Gastrocnemius medialis (tissue), 4 donors: ENCODE data around the gene MAP3K20. TPM values are rescaled to one million over a fixed set of nuclear protein-coding genes. Genes with fewer than 3 reads are reported as not detected.
A peak's percentile ranks its signal among the peaks of the same experiment; 100 is the strongest.

Source experiments
- ATAC-seq, 2 donors: fragments of 150-250 bp; one replicate each; pipeline ENCODE4 v1.9.1; 2016
- DNase-seq, 2 donors: peaks; one replicate each; pipeline ENCODE4 v3.0.0-alpha.2; 2019
- H3K27ac ChIP-seq, 4 donors: fragments of 200-600 bp; sonication (generic); 1 replicate in 1 of 4; 2 replicates in 3 of 4; pipeline ENCODE4 v1.5.1; 2016 to 2018; ENCODE audit warnings: mild to moderate bottlenecking in 2 of 4, moderate library complexity in 1 of 4
- H3K27me3 ChIP-seq, 3 donors: fragments of 200-600 bp; sonication (generic) in 2 of 3; 1 replicate in 1 of 3; 2 replicates in 2 of 3; pipeline versions ENCODE4 v1.5.1 to v1.6.0; 2016 to 2019; ENCODE audit warnings: mild to moderate bottlenecking in 1 of 3, moderate library complexity in 1 of 3
- H3K36me3 ChIP-seq, 2 donors: fragments of 200-600 bp; sonication (generic) in 1 of 2; one replicate each; pipeline ENCODE4 v1.5.1; 2017 to 2018
- H3K4me1 ChIP-seq, 2 donors: fragments of 200-600 bp; sonication (generic) in 1 of 2; one replicate each; pipeline ENCODE4 v1.5.1; 2016 to 2017; ENCODE audit warnings: mild to moderate bottlenecking in 2 of 2
- H3K4me3 ChIP-seq, 4 donors: fragments of 200-600 bp; sonication (generic) in 3 of 4; 1 replicate in 1 of 4; 2 replicates in 3 of 4; pipeline ENCODE4 v1.5.1; 2016 to 2019; ENCODE audit warnings: mild to moderate bottlenecking in 2 of 4
- H3K9me3 ChIP-seq, 3 donors: fragments of 200-600 bp; sonication (generic) in 2 of 3; 1 replicate in 1 of 3; 2 replicates in 2 of 3; pipeline ENCODE4 v1.5.1; 2016 to 2019
- CTCF ChIP-seq, 5 experiments: fragments of 450-650 bp in 3 of 5; fragments of 200-600 bp in 2 of 5; sonication (generic) in 2 of 5; IDR thresholded peaks in 4 of 5; conservative IDR thresholded peaks in 1 of 5; 1 replicate in 4 of 5; 2 replicates in 1 of 5; pipeline ENCODE4 v1.5.1; 2016 to 2019; ENCODE audit warnings: antibody characterized with exemption in 5 of 5, mild to moderate bottlenecking in 3 of 5, moderate library complexity in 3 of 5
- POLR2A ChIP-seq, 2 donors: fragments of 450-650 bp; IDR thresholded peaks; one replicate each; pipeline ENCODE4 v1.6.1; 2017; ENCODE audit warnings: antibody characterized with exemption in 2 of 2, mild to moderate bottlenecking in 2 of 2, moderate library complexity in 2 of 2
- in situ Hi-C, 4 donors: fragments of 200-750 bp; cut with MboI; loops; one replicate each; pipeline versions ENCODE4 v1.15.0 to v1.8.0; 2017; ENCODE audit warnings: low sequenced_read_pairs in 4 of 4
- intact Hi-C: fragments of 100-400 bp; cut with DNase I; formaldehyde crosslinking; loops from one replicate; pipeline ENCODE4 v1.15.1; 2023; ENCODE audit warnings: low total_unique reads
- total RNA-seq, 4 donors: library from RNA; depleted of rRNA; stranded (reverse); fragments of >200 nt; gene quantifications; one replicate each; pipeline versions ENCODE4 v1.1.0 to v1.2.3, GENCODE V29; 2016

Gene MAP3K20
- total RNA-seq, 4 donors from 2014 or later: 225 to 517 (median 280) TPM

DNA sequence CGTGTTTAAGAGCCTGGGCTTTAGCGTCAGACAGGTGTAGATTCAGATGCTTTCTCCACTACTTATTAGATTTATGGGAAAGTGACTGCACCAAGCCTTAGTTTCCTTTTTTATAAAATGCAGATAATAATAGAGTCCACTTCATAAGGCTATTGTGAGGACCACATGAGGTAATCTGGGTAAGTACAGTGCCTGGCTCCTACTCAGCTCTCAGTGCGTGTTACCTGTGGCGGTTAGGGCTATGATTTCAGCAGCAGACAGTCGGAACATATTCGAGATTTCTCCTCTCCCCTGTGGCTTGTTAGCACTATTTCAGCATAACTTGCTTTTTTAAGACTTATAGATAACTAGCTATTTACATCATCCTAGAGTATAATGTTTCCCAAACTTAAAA is 32.0 kb downstream of the MAP3K20 start:
- Histone ChIP-seq H3K36me3 (no peaks in the 10 kb centered on the region), H3K27ac (peak overlapping the region; percentile 41 to 75 (median 72)), H3K4me3 (no peak overlapping the region), H3K4me1 (peaks cover 35 to 57% of the 10 kb centered on the region in 2 donors), H3K9me3 (no peaks in the 10 kb centered on the region), H3K27me3 (no peaks in the 10 kb centered on the region)
- no peak for TF ChIP-seq POLR2A (IDR thresholded peaks at IDR 0.05)
- no peak for TF ChIP-seq CTCF (IDR thresholded peaks at IDR 0.05 in 4 of 5, conservative IDR thresholded peaks at IDR 0.05 in 1 of 5)
- peak; percentile 51 to 81 for ATAC-seq
- DNase-seq: peak in 1 of 2 donors; percentile 53
- intact Hi-C loops (no loop called here), in situ Hi-C loops (no loop called here)

DNA sequence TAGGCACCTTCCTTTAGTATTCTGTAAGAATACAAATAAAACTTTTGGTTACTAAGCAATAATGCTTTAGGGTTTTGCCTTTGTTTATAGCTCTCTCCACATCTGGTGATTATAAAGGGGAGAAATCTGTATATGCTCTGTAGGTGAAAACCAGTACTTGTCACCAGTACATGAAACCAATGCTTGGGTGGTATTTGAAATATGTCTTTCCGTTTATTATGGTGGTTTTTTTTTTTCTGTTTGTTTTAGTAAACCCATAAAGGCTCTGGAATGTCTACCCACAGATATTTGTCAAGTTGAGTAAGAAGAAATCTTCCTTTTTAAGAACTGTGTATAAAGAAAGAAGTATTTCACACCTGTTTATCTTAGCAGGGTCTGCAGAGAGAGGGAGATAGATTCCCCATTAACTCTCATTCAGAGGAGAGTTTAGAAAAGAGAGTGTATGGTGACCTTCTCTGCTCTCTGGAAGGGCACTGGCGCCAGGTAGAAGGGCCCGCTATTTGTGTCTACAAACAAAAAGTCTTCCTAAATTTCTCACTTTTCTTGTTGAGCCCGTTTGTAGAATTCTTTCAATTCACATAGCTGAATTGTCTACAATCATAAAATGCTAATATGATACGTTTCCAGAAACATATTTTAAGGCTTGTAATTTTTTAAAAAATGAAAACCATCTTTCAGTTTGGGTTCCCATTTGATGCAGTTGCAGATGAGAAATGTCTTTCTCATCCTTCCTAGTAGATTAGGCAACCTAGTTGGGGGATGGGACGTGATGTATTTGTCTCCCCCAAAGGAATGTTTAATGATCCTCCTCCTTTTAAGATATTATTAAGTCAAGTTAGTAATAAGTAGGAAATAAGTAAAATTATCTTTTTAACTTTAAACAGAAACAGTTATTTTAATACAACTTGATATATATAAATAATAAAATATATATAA is 33.9 kb downstream of the MAP3K20 start:
- no peaks in the 10 kb centered on the region for H3K9me3 ChIP-seq
- no peak for DNase-seq
- H3K4me3 ChIP-seq: no peak overlapping the region
- peaks cover 37 to 59% of the 10 kb centered on the region in 2 donors for H3K4me1 ChIP-seq
- TF ChIP-seq POLR2A (IDR thresholded peaks at IDR 0.05) (no peak), CTCF (IDR thresholded peaks at IDR 0.05 in 4 of 5, conservative IDR thresholded peaks at IDR 0.05 in 1 of 5) (no peak)
- peak overlapping the region; percentile 41 to 75 (median 72) for H3K27ac ChIP-seq
- H3K36me3 ChIP-seq: no peaks in the 10 kb centered on the region
- intact Hi-C loops: no loop called here
- no peak for ATAC-seq
- in situ Hi-C loops: no loop called here
- H3K27me3 ChIP-seq: no peaks in the 10 kb centered on the region

DNA sequence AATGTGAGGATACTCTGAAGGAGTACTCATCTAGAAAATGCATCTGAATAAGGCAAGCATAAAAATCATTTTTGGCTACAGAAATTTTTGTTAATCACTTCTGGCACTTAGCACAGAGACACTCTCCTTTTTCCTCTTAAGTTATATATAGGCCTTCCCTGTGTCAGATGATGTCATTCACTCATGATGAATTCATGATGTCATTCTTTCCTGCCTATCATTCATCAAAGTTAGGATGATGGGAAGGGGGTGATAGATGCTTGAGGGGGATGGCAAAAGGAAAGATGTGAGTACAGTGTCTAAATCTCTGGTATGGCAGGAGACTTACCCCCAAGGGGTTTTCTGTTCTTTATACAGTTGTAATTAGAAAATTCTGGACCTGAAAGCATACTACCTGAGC is 42.0 kb downstream of the MAP3K20 start:
- DNase-seq (no peak), ATAC-seq (no peak)
- Histone ChIP-seq H3K27me3 (no peaks in the 10 kb centered on the region), H3K4me3 (no peak overlapping the region), H3K4me1 (peaks cover 51 to 80% of the 10 kb centered on the region in 2 donors), H3K36me3 (no peaks in the 10 kb centered on the region), H3K9me3 (no peaks in the 10 kb centered on the region), H3K27ac (peak overlapping the region; percentile 65 to 79 (median 70))
- intact Hi-C loops: no loop called here
- no peak for TF ChIP-seq CTCF (IDR thresholded peaks at IDR 0.05 in 4 of 5, conservative IDR thresholded peaks at IDR 0.05 in 1 of 5)
- TF ChIP-seq POLR2A (IDR thresholded peaks at IDR 0.05): no peak
- in situ Hi-C loops: no loop called here

DNA sequence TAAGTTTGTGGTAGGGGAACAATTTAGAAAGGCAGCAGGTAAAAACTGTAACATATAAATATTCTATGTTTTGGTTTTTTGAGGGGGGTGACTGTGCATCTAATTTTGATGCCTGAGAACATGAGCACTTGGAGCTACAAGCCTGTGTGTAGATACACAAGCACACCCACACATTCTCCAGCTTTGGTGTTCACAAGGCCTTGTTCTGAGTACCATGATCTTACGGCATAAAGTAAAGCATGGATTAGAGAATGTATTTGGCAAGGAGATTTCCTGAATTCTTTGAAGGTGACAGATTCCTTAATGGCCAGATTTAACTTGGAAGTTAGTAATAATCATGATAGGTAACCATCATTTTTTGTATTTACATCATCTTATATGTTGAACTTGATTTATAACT is 42.7 kb downstream of the MAP3K20 start:
- intact Hi-C loops: no loop called here
- Histone ChIP-seq H3K36me3 (no peaks in the 10 kb centered on the region), H3K4me1 (peaks cover 51 to 80% of the 10 kb centered on the region in 2 donors), H3K27ac (peak overlapping the region; percentile 65 to 79 (median 70)), H3K9me3 (no peaks in the 10 kb centered on the region), H3K27me3 (no peaks in the 10 kb centered on the region), H3K4me3 (no peak overlapping the region)
- ATAC-seq (no peak), DNase-seq (no peak)
- in situ Hi-C loops: no loop called here
- TF ChIP-seq CTCF (IDR thresholded peaks at IDR 0.05 in 4 of 5, conservative IDR thresholded peaks at IDR 0.05 in 1 of 5): no peak
- no peak for TF ChIP-seq POLR2A (IDR thresholded peaks at IDR 0.05)
